A549 (cell line): ENCODE data around the gene TPM2. TPM values are rescaled to one million over a fixed set of nuclear protein-coding genes. Genes with fewer than 3 reads are reported as not detected.

Experiments
- ATAC-seq, 2 experiments: fragments of 200-7000 bp in 1 of 2; fragments of >200 bp in 1 of 2; cut with Nextera tagmentation in 1 of 2; cut with Tn5 transposase in 1 of 2; 3 replicates each; pipeline versions ENCODE4 v1.8.0 to v1.9.1; 2018 to 2020; ENCODE audit warnings: mild to moderate bottlenecking in 1 of 2, moderate library complexity in 1 of 2
- CTCF ChIA-PET: fragments of 300-600 bp; sonication (Branson Sonifier 250); formaldehyde crosslinking; extraction: SDS; loops from one replicate; lab custom pipeline; 2021; ENCODE audit warnings: antibody characterized with exemption, inconsistent platforms; lab: Yijun Ruan, JAX
- POLR2A ChIA-PET: fragments of 350-600 bp; formaldehyde crosslinking; extraction: SDS; loops from one replicate; lab custom pipeline; 2021; ENCODE audit warnings: antibody characterized with exemption, inconsistent platforms; lab: Yijun Ruan, JAX
- DNase-seq, 2 experiments: peaks; one replicate each; pipeline versions ENCODE4 v3.0.0 to v3.0.0-alpha.2; 2011 to 2016; ENCODE audit warnings: low read depth in 1 of 2, low spot score in 1 of 2
- FAIRE-seq: peaks from 2 replicates; lab custom pipeline; 2011; peaks lifted over from hg19 to GRCh38; lab: Jason Lieb, UNC
- H3K27ac ChIP-seq, 2 experiments: fragments of >200 bp; sonication (Bioruptor Twin); formaldehyde crosslinking; 3 replicates each; pipeline ENCODE4 v1.5.1; 2016 to 2017
- H3K4me1 ChIP-seq: fragments of >200 bp; sonication (Bioruptor Twin); formaldehyde crosslinking; 3 replicates; pipeline ENCODE4 v1.6.1; 2016
- H3K4me2 ChIP-seq: fragments of >200 bp; sonication (Bioruptor Twin); formaldehyde crosslinking; 3 replicates; pipeline ENCODE4 v1.6.1; 2016
- H3K4me3 ChIP-seq: fragments of >200 bp; sonication (Bioruptor Twin); formaldehyde crosslinking; 3 replicates; pipeline ENCODE4 v1.5.1; 2016
- H3K9me3 ChIP-seq: fragments of >200 bp; sonication (Bioruptor Twin); formaldehyde crosslinking; 3 replicates; pipeline ENCODE4 v1.6.1; 2016
- BCL3 ChIP-seq: fragments of >200 bp; sonication (Bioruptor Twin); formaldehyde crosslinking; IDR thresholded peaks from 3 replicates; pipeline ENCODE4 v1.6.1; 2016
- BHLHE40 ChIP-seq: IDR thresholded peaks from 2 replicates; pipeline ENCODE4 v1.6.1; 2012; ENCODE audit warnings: low read depth, low read length, inconsistent platforms
- CBX2 ChIP-seq: fragments of 200-600 bp; sonication (generic); IDR thresholded peaks from 2 replicates; pipeline ENCODE4 v1.6.1; 2016; ENCODE audit warnings: low read depth, mild to moderate bottlenecking, borderline replicate concordance
- CBX8 ChIP-seq: fragments of 200-600 bp; sonication (generic); IDR thresholded peaks from 2 replicates; pipeline ENCODE4 v1.6.1; 2016
- EHF ChIP-seq: fragments of 250-450 bp; sonication (Bioruptor Pico); IDR thresholded peaks from 2 replicates; pipeline ENCODE4 v1.5.0; 2020; ENCODE audit warnings: mild to moderate bottlenecking
- EHMT2 ChIP-seq: fragments of 200-600 bp; sonication (generic); IDR thresholded peaks from 2 replicates; pipeline ENCODE4 v1.6.1; 2016; ENCODE audit warnings: antibody characterized with exemption, low read depth, mild to moderate bottlenecking, moderate library complexity
- EP300 ChIP-seq, 2 experiments: fragments of >200 bp; sonication (Bioruptor Twin); formaldehyde crosslinking; IDR thresholded peaks; 2 replicates in 1 of 2; 3 replicates in 1 of 2; pipeline ENCODE4 v1.6.1; 2016 to 2017
- FOSB ChIP-seq: fragments of 250-450 bp; sonication (Bioruptor Pico); IDR thresholded peaks from 2 replicates; pipeline ENCODE4 v1.5.0; 2020; ENCODE audit warnings: mild to moderate bottlenecking, moderate library complexity
- FOSL2 ChIP-seq, 2 experiments: fragments of 450-650 bp in 1 of 2; fragments of >200 bp in 1 of 2; sonication (Bioruptor Twin) in 1 of 2; formaldehyde crosslinking; IDR thresholded peaks; 2 replicates each; pipeline versions ENCODE4 v1.5.0 to v1.6.1; 2016 to 2020; ENCODE audit warnings: mild to moderate bottlenecking in 1 of 2, moderate library complexity in 1 of 2
- HMGXB4 ChIP-seq: fragments of 250-450 bp; sonication (Bioruptor Pico); IDR thresholded peaks from 2 replicates; pipeline ENCODE4 v1.5.0; 2021; ENCODE audit warnings: mild to moderate bottlenecking, moderate library complexity, borderline replicate concordance
- HOXA7 ChIP-seq: fragments of 250-450 bp; sonication (Bioruptor Pico); IDR thresholded peaks from 2 replicates; pipeline ENCODE4 v1.5.0; 2020; ENCODE audit warnings: mild to moderate bottlenecking, moderate library complexity
- JUN ChIP-seq, 2 experiments: fragments of >200 bp; sonication (Bioruptor Twin); formaldehyde crosslinking; IDR thresholded peaks; 2 replicates in 1 of 2; 3 replicates in 1 of 2; pipeline ENCODE4 v1.6.1; 2016 to 2017
- NPAS2 ChIP-seq: fragments of 250-450 bp; sonication (Bioruptor Pico); IDR thresholded peaks from 2 replicates; pipeline ENCODE4 v1.8.0; 2022; ENCODE audit warnings: mild to moderate bottlenecking, moderate library complexity, borderline replicate concordance
- PHF8 ChIP-seq: fragments of 200-600 bp; sonication (generic); IDR thresholded peaks from 2 replicates; pipeline ENCODE4 v1.6.1; 2016; ENCODE audit warnings: low read depth, mild to moderate bottlenecking, antibody characterized with exemption, moderate library complexity, borderline replicate concordance
- POLR2A ChIP-seq: IDR thresholded peaks from 2 replicates; pipeline ENCODE4 v1.6.1; 2012; ENCODE audit warnings: mild to moderate bottlenecking, low read length
- RAD21 ChIP-seq, 2 experiments: fragments of >200 bp in 1 of 2; sonication (Bioruptor Twin) in 1 of 2; formaldehyde crosslinking in 1 of 2; IDR thresholded peaks in 1 of 2; conservative IDR thresholded peaks in 1 of 2; 2 replicates in 1 of 2; 3 replicates in 1 of 2; pipeline ENCODE4 v1.6.1; 2012 to 2018; ENCODE audit warnings: inconsistent platforms in 1 of 2
- RFX5 ChIP-seq: fragments of 450-650 bp; IDR thresholded peaks from 2 replicates; pipeline ENCODE4 v1.7.1; 2014; ENCODE audit warnings: antibody characterized with exemption, mild to moderate bottlenecking, moderate library complexity
- SMC3 ChIP-seq: fragments of >200 bp; sonication (Bioruptor Twin); formaldehyde crosslinking; IDR thresholded peaks from 3 replicates; pipeline ENCODE4 v1.6.1; 2018; ENCODE audit warnings: inconsistent platforms
- TP53 ChIP-seq: fragments of 250-450 bp; sonication (Bioruptor Pico); IDR thresholded peaks from 2 replicates; pipeline ENCODE4 v1.5.0; 2021; ENCODE audit warnings: mild to moderate bottlenecking, moderate library complexity
- WGBS: methylation state at CpG from one replicate; pipeline ENCODE4 v1.1.6; 2017; ENCODE audit errors: missing lambda C conversion rate; 5-methylcytosine and 5-hydroxymethylcytosine counted together
- polyA plus RNA-seq, 4 experiments: library from polyadenylated mRNA; depleted of rRNA in 3 of 4; stranded (reverse); fragments of >200 nt; fragmentation: RNase III in 1 of 4; extraction: RNeasy Plus Mini Kit Qiagen cat#74134 plus additional on column Dnase treatment in 1 of 4; gene quantifications; 2 replicates in 3 of 4; 3 replicates in 1 of 4; pipeline ENCODE4 v1.2.3, GENCODE V29; 2011 to 2017
- TF ChIP-seq, protein P1 (sequence below): IDR thresholded peaks from 2 replicates; pipeline ENCODE4 v1.6.1; 2012
- TF ChIP-seq, protein P2 (sequence below): IDR thresholded peaks from 2 replicates; pipeline ENCODE4 v1.6.1; 2012
- TF ChIP-seq, protein P3 (sequence below): IDR thresholded peaks from 2 replicates; pipeline ENCODE4 v1.6.1; 2012; ENCODE audit warnings: low read depth, borderline replicate concordance

The TPM2 gene
- polyA plus RNA-seq, 2 of the 4 experiments (the other 2 are of a cell fraction) = 281 to 956 TPM

- peak overlapping the region; percentile 93 to 99 for H3K27ac ChIP-seq
- POLR2A ChIA-PET = interaction anchor here (0.6 to 4.3 kb wide), 14 partner anchors 10 to 584 kb away, joined by 3 to 24 read pairs (median 7); partner anchors contain the start of genes ARHGEF39, CA9, CCDC107 and CREB3
- H3K4me3 ChIP-seq = peak overlapping the region; percentile 87
- ATAC-seq = peak; percentile 60 to 71
- TF ChIP-seq POLR2A (0 out of 2 replicates have a peak, but pooled peaks have one; percentile 30), JUN (IDR thresholded peaks at IDR 0.05) (peak in 1 of 2 experiments; percentile 30; a peak in 1 of 5 replicates), HMGXB4 (CRISPR knock-in tag) (no peak), SMC3 (0 out of 3 replicates have a peak, but pooled peaks have one; percentile 7), CBX2 (no peak)
- TF ChIP-seq, protein P1, sequence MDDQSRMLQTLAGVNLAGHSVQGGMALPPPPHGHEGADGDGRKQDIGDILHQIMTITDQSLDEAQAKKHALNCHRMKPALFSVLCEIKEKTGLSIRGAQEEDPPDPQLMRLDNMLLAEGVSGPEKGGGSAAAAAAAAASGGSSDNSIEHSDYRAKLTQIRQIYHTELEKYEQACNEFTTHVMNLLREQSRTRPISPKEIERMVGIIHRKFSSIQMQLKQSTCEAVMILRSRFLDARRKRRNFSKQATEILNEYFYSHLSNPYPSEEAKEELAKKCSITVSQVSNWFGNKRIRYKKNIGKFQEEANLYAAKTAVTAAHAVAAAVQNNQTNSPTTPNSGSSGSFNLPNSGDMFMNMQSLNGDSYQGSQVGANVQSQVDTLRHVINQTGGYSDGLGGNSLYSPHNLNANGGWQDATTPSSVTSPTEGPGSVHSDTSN = peak; percentile 36; the same call in 1 of the 2 replicates
- TF ChIP-seq, all 56 proteins: peak for 4
- FAIRE-seq (no peak), DNase-seq (peak; percentile 68 to 71)
- WGBS = 5% methylated on average over 21 of the region's 61 CpGs
- Histone ChIP-seq H3K4me1 (peaks cover 38% of the 10 kb centered on the region), H3K4me2 (peak overlapping the region; percentile 79), H3K9me3 (no peaks in the 10 kb centered on the region)
- CTCF ChIA-PET = interaction anchor here (1.3 to 32.5 kb wide), 5 partner anchors 8 to 87 kb away, joined by 3 to 758 read pairs (median 62); partner anchors contain the start of genes ARHGEF39, CA9, CCDC107 and CREB3
Measured at GRCh38 chr9:35690614-35691333, 1.0 kb upstream of the TPM2 start.

DNA sequence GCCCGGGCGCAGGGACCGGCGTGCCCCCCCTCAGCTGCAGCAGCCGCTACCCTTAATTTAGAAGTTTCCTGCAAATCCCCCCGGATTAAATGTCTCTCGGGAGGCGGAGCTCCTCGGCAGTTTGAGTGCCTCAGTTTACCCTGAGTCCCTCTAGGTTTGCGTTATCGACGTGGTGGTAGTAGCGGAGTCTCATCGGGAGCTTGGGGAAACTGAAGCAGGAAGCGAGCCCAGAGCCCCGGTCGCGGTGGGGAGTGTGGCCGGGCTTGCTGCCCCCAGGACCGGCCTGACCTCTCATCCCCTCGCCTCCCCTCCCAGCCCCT, 529 bp upstream of the TPM2 start:
- Histone ChIP-seq H3K27ac (peak overlapping the region; percentile 93 to 99), H3K4me3 (peak overlapping the region; percentile 87), H3K4me1 (peaks cover 39% of the 10 kb centered on the region), H3K9me3 (no peaks in the 10 kb centered on the region), H3K4me2 (peak overlapping the region; percentile 79)
- DNase-seq (peak in 1 of 2 experiments; percentile 51), FAIRE-seq (no peak), ATAC-seq (no peak)
- ChIA-PET CTCF (interaction anchor here (1.4 to 32.5 kb wide), 4 partner anchors 9 to 43 kb away, joined by 3 to 758 read pairs (median 280); partner anchors contain the start of genes ARHGEF39, CA9, CCDC107 and CREB3), POLR2A (interaction anchor here (0.8 to 4.3 kb wide), 13 partner anchors 10 to 122 kb away, joined by 3 to 24 read pairs (median 9); partner anchors contain the start of genes ARHGEF39, CA9, CCDC107 and CREB3)
- WGBS = 0% methylated on average over 11 of the region's 21 CpGs
- TF ChIP-seq, protein P2, sequence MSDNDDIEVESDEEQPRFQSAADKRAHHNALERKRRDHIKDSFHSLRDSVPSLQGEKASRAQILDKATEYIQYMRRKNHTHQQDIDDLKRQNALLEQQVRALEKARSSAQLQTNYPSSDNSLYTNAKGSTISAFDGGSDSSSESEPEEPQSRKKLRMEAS = no peak
- TF ChIP-seq EHMT2 (no peak), POLR2A (no peak), EP300 (IDR thresholded peaks at IDR 0.05) (no peak), PHF8 (no peak), NPAS2 (CRISPR knock-in tag) (no peak), RFX5 (no peak), BCL3 (no peak), CBX2 (no peak), TP53 (CRISPR knock-in tag) (no peak), RAD21 (conservative IDR thresholded peaks at IDR 0.05 in 1 of 2, IDR thresholded peaks at IDR 0.05 in 1 of 2) (no peak), FOSL2 (IDR thresholded peaks at IDR 0.05) (no peak), FOSL2 (CRISPR knock-in tag; IDR thresholded peaks at IDR 0.05) (no peak), CBX8 (no peak), BHLHE40 (no peak), EHF (CRISPR knock-in tag) (no peak), FOSB (no peak), HOXA7 (CRISPR knock-in tag) (no peak)
- TF ChIP-seq, protein P3, sequence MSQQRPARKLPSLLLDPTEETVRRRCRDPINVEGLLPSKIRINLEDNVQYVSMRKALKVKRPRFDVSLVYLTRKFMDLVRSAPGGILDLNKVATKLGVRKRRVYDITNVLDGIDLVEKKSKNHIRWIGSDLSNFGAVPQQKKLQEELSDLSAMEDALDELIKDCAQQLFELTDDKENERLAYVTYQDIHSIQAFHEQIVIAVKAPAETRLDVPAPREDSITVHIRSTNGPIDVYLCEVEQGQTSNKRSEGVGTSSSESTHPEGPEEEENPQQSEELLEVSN = no peak
